GM18907 (cell line): ENCODE results near the gene KIF25.
"Not testable (repeated sequence)": the region's sequence is repeated elsewhere in the genome, so short reads cannot be mapped to it uniquely, and the experiment has no call there.

Experiments
- ATAC-seq: cut with Tn5 transposase; IDR thresholded peaks from one replicate; pipeline ENCODE4 v1.9.1; 2021; ENCODE audit warnings: mild to moderate bottlenecking, moderate library complexity; ENCODE audit not compliant: unreplicated experiment

KIF25 gene

GRCh38 chr6:168061269-168062210 lies 64.1 kb downstream of the KIF25 start:
- no peak for ATAC-seq

DNA sequence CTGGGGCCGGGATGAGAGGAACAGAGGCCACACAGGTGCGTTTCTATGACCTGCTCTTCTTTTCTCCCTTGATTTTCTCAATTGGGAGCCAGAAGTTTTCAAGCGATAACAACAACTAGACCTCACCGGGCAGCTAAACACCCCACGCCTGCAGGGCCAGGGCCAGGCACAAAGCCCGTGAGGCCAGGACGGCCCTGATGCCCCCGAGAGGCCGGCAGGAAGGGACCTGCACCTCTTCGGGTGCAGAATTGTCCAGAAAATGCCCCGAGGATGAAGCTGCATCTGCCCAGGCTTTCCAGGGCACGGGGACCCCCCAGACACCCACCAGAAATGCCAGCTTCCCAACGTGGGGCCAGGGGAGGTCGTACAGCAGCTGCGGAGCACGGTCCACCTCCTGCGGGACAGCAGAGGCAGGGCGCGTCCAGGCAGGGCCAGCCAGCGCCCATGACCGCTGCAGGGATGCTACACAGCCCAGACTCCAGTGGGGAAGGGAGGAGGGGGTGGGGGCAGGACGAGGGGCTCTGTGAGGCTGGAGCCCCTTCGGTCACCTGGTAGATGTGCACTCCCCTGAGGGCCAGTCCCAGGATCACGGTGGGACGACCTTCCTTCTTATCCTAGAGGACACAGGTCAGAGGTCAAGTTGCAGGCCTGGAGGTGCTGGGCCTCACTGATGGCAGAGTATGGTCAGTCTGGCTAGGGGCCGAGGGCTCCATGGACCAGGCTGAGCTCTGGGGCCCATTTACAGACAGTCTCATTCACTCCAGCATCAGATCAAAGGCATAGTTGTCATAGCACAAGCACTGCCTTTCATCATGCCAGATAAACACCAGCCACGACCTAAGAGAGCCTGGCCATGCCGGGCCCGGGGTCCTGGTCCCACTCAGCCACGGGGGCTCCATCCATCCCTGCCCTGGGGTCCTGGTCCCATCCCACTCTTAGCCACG lies 65.1 kb downstream of the KIF25 start:
- ATAC-seq: no peak

GRCh38 chr6:168063431-168063830 lies 66.0 kb downstream of the KIF25 start:
- ATAC-seq: no peak

DNA sequence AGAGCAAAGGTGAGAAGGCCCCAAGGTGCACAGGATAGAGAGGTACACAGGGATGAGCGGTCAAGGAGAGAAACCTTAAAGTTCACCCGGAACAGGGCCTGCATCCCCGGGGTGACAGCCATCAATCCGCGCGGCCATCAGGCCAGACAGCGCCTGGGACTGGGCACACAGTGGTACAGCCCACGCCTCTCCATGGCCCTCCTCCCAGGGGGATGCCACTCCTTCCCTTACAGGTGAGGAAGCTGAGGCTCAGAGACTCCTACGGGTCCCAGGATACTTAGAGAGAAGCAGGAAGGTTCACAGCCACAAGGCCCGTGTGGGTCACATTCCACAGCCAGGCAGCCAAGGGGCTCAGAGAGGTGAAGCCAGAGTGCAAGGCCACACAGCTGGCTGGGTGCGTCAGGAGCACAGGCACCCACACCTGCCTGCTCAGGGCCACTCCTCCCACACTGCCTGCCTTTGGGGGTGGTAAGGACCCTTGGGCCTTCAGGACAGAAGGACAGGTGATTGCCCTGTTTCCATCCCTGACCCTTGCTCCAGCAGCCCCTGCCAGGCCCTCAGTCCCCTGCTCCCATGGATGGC lies 66.8 kb downstream of the KIF25 start:
- ATAC-seq: no peak

DNA sequence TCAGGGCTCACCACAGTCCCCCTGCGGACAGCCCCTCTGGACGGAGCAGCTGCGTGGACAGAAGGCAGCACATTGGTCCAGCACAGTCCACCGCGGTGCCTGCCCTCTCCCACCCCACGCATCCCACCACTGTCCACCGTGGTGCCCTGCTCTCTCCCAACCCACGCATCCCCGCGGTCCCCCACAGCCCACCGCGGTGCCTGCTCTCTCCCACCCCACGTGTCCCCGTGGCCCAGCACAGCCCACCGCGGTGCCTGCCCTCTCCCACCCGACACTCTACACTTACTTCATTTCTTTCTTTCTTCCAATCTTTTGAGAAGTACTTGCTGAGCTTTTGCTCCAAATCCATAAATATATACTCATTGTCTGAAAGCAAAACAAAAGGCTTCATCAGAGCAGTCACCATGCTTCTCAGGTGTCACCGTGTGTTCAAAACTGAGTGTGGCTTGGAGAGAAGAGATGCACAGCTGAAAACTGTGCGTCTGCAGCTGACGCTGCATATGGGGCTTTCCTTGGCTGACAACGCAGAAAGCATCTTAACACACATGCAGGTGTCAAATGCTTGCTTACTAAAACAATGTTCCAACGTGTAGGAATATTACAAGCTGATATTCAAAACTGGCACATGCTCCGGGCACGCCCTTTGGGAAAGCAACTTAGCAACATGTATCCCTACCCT lies 69.7 kb downstream of the KIF25 start:
- no peak for ATAC-seq

DNA sequence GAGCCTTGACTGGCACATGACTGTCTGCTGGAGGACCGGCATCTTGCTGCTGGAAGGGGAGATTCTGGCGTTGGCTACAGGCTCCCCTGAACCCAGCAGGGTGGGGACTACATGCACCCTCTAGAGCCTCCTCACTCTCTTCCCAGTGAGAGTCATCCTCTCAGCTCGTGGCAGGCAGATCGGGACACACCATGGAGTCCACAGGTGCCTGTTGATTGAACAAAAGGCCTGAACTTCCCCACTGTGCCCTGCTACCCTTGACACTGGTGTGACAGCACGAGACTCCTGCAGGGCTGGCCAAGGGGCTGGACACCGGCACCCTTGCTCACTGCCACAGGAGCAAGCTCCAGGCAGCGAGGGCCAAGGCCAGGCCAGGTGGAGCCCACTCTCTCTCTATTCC lies 73.3 kb downstream of the KIF25 start:
- ATAC-seq: no peak

DNA sequence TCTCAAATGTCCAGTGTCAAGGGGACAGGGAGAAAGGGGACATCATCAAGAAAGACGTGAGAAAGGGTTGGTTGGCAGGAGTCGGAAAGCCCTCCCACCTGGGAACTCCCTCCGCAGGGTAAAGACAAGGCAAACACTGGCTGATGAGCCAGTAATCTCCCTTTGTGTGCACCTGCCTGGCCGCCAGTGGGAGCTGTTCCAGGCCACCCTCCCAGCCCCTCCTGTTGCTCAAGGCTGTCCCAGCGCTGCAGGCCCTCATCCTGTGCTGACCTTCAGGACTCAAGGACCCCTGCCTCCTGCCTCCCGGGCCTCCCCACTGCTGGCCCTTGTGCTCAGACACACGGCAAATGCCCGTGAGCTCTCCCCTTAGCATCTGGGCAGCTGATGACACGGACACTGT lies 74.1 kb downstream of the KIF25 start:
- ATAC-seq: no peak

DNA sequence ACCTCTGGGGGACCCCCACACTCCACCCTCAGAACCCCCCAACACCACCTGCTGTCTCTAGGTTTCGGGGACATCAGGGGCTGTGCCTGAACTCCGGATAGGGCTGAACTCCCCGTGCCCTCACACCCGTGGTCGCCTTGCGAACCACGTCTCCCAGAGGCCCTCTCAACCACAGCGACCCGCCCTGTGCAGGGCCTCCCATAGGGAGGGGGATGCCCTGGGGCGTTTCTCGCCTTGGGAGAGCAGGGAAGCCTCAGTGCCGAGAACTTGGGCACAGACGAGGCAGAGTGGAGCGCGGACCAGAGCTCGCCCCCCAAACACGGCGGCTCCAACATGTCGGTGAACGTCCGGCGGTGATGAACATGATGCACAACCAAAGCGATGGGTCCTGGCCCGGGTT lies 74.8 kb downstream of the KIF25 start:
- ATAC-seq: no peak

DNA sequence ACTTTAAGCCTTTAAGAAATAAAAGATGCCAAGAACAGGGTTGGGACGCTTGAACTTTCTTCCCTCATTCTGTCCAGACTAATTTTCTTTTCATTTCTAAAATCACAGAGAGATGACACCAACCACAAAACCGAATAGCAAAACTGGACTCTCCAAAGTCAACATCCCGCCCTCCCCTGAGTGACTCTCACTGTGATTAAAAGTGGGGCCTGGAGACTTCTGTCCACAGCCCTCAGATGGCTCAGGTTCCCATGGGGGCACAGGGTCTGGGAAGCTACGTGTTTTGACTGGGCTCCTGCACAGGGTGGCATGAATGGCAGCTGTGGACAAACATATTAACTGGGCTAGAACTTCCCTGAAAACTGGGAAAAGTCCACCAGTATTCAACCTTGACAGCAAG lies 75.3 kb downstream of the KIF25 start:
- ATAC-seq: no peak

DNA sequence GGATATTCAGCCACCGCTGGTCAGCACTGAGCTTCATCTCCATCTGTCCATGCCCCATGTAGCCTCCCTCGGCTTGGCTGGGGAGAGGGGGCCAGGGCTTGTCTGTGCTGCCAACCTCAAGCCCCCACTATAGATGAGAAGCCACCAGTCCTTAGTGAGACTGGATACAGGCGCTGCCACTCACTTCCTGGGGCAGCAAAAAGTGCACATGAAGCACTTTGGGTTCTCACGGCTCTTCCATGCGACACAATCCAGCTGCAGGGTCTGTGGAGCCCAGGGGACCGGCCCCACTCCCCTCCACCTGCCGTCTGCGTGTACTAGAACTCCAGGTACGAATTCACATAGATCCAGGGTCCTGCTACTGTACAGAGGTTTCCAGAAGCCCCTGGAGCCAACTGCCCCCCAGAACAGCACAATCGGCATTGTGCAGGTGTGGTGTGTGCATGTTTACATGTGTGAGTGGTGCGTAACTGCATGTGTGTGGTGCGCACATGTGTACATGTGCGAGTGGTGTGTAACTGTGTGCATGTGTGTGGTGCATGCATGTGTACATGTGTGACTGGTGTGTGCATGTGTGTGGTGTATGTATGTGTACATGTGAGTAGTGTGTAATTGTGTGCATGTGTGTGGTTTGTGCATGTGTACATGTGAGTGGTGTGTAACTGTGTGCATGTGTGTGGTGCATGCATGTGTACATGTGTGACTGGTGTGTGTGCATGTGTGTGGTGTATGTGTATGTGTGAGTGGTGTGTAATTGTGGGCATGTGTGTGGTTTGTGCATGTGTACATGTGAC lies 76.7 kb downstream of the KIF25 start:
- ATAC-seq: no peak

GRCh38 chr6:168075216-168075615 lies 77.7 kb downstream of the KIF25 start:
- ATAC-seq: no peak

- no peak for ATAC-seq
Observed at GRCh38 chr6:168075787-168076202, 78.3 kb downstream of the KIF25 start.

DNA sequence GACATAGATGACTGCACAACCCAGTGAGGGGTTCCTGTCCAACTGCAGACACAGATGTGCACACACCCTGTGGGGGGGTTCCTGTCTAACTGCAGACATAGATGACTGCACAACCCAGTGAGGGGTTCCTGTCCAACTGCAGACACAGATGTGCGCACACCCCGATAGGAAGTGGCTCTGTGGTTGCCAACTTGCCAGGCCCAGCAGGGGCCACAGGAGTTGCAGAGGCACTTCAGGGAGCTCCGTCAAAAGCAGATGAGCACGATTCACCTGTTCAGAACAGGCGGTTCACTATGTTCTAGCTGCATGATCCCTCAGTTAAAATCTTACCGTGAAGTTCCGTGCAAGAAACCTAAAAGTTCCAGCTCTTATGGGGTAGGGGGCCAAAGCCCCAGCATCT lies 79.9 kb downstream of the KIF25 start:
- not testable (repeated sequence) for ATAC-seq

GRCh38 chr6:168078175-168078942 lies 80.9 kb downstream of the KIF25 start:
- no peak for ATAC-seq

GRCh38 chr6:168078943-168079405 lies 81.5 kb downstream of the KIF25 start, which contains the start of gene FRMD1:
Gene FRMD1, minus strand, starts transcription at chr6:168079212. Its CDS starts 118 bp downstream, at chr6:168079094.
- no peak for ATAC-seq

GRCh38 chr6:168080393-168081077 lies 83.1 kb downstream of the KIF25 start:
- ATAC-seq: no peak

GRCh38 chr6:168081858-168082546 lies 84.5 kb downstream of the KIF25 start:
- ATAC-seq: no peak
